IMR-90 (cell line): ENCODE measurements around the gene NUDT3. TPM values are rescaled to one million over a fixed set of nuclear protein-coding genes. Genes with fewer than 3 reads are reported as not detected.

Experiments
- ATAC-seq: fragments of 200-7000 bp; cut with Tn5 transposase; 2 replicates; pipeline ENCODE4 v1.9.1; 2020; ENCODE audit warnings: low read depth, mild to moderate bottlenecking, moderate library complexity
- BruUV-seq: library from RNA; stranded (reverse); fragments of 400-500 nt; replicated peaks from 2 replicates; lab custom pipeline; 2021; lab: Mats Ljungman, UMichigan
- CTCF ChIA-PET: fragments of 300-600 bp; formaldehyde crosslinking; extraction: SDS; loops from one replicate; lab custom pipeline; 2021; ENCODE audit warnings: antibody characterized with exemption; lab: Yijun Ruan, JAX
- POLR2A ChIA-PET: fragments of 300-600 bp; sonication (Branson Sonifier 250); formaldehyde crosslinking; loops from one replicate; lab custom pipeline; 2022; ENCODE audit warnings: antibody characterized with exemption; ENCODE audit not compliant: unreplicated experiment; lab: Charles Lee
- DNase-seq: peaks from one replicate; pipeline ENCODE4 v3.0.0; 2013
- H2AFZ ChIP-seq: replicated peaks from 2 replicates; pipeline ENCODE3; 2013; ENCODE audit warnings: low read length, mild to moderate bottlenecking; ENCODE audit not compliant: poor library complexity
- H2AK5ac ChIP-seq: 2 replicates; pipeline ENCODE4 v1.6.1; 2013; ENCODE audit warnings: low read depth, low read length, inconsistent platforms
- H2AK9ac ChIP-seq: replicated peaks from 2 replicates; pipeline ENCODE3; 2013; ENCODE audit warnings: mild to moderate bottlenecking, low read depth, low read length, moderate library complexity; ENCODE audit not compliant: poor library complexity
- H2BK120ac ChIP-seq: 2 replicates; pipeline ENCODE4 v1.6.1; 2013; ENCODE audit warnings: low read depth, low read length, inconsistent platforms
- H2BK15ac ChIP-seq: 3 replicates; pipeline ENCODE4 v1.6.1; 2013; ENCODE audit warnings: low read depth, low read length, inconsistent platforms
- H2BK20ac ChIP-seq: 2 replicates; pipeline ENCODE4 v1.6.1; 2013; ENCODE audit warnings: low read depth, mild to moderate bottlenecking, inconsistent platforms, low read length, moderate library complexity
- H2BK5ac ChIP-seq: 2 replicates; pipeline ENCODE4 v1.6.1; 2013; ENCODE audit warnings: mild to moderate bottlenecking, low read depth, low read length, inconsistent platforms; ENCODE audit not compliant: poor library complexity, severe bottlenecking
- H3K14ac ChIP-seq: replicated peaks from 2 replicates; pipeline ENCODE4 v1.6.1; 2013; ENCODE audit warnings: low read depth, low read length, inconsistent platforms
- H3K18ac ChIP-seq: 2 replicates; pipeline ENCODE4 v1.6.1; 2013; ENCODE audit warnings: low read depth, low read length, control low read depth
- H3K23ac ChIP-seq: 2 replicates; pipeline ENCODE4 v1.6.1; 2013; ENCODE audit warnings: low read depth, low read length, inconsistent platforms
- H3K27ac ChIP-seq: 2 replicates; pipeline ENCODE4 v1.5.1; 2013; ENCODE audit warnings: mild to moderate bottlenecking, control low read depth, low read length; ENCODE audit not compliant: insufficient read depth
- H3K27me3 ChIP-seq: 2 replicates; pipeline ENCODE4 v1.6.1; 2013; ENCODE audit warnings: low read length; ENCODE audit not compliant: control insufficient read depth, insufficient read depth
- H3K36me3 ChIP-seq: 2 replicates; pipeline ENCODE4 v1.6.1; 2013; ENCODE audit warnings: low read length, mixed read lengths; ENCODE audit not compliant: control insufficient read depth, insufficient read depth
- H3K4ac ChIP-seq: 2 replicates; pipeline ENCODE4 v1.6.1; 2013; ENCODE audit warnings: low read depth, low read length, inconsistent platforms
- H3K4me1 ChIP-seq: 2 replicates; pipeline ENCODE4 v1.6.1; 2013; ENCODE audit warnings: low read length, mixed read lengths; ENCODE audit not compliant: control insufficient read depth, insufficient read depth
- H3K4me2 ChIP-seq: 2 replicates; pipeline ENCODE4 v1.6.1; 2013; ENCODE audit warnings: low read depth, mild to moderate bottlenecking, control low read depth, low read length, moderate library complexity
- H3K4me3 ChIP-seq: 2 replicates; pipeline ENCODE4 v1.5.1; 2013; ENCODE audit warnings: low read depth, mild to moderate bottlenecking, control low read depth, low read length, moderate library complexity; ENCODE audit not compliant: insufficient read depth
- H3K56ac ChIP-seq: 2 replicates; pipeline ENCODE4 v1.6.1; 2013; ENCODE audit warnings: low read length, inconsistent platforms; ENCODE audit not compliant: insufficient read depth; ENCODE audit errors: extremely low read depth
- H3K79me1 ChIP-seq, 2 experiments: 2 replicates each; pipeline ENCODE4 v1.6.1; 2013; ENCODE audit warnings: low read length in 2 of 2, inconsistent platforms in 1 of 2, low read depth in 1 of 2
- H3K9ac ChIP-seq: 2 replicates; pipeline ENCODE4 v1.6.1; 2013; ENCODE audit warnings: low read depth, low read length, control low read depth
- H3K9me1 ChIP-seq: 2 replicates; pipeline ENCODE4 v1.6.1; 2013; ENCODE audit warnings: low read length, inconsistent platforms; ENCODE audit not compliant: insufficient read depth
- H3K9me3 ChIP-seq: 2 replicates; pipeline ENCODE4 v1.6.1; 2013; ENCODE audit warnings: low read length; ENCODE audit not compliant: control insufficient read depth, insufficient read depth
- H4K20me1 ChIP-seq: 2 replicates; pipeline ENCODE4 v1.6.1; 2013; ENCODE audit warnings: low read length, inconsistent platforms; ENCODE audit not compliant: insufficient read depth
- H4K5ac ChIP-seq: 2 replicates; pipeline ENCODE4 v1.6.1; 2013; ENCODE audit warnings: mild to moderate bottlenecking, low read depth, low read length, control low read depth
- H4K8ac ChIP-seq, 2 experiments: 2 replicates each; pipeline ENCODE4 v1.6.1; 2013; ENCODE audit warnings: low read depth in 2 of 2, low read length in 2 of 2, control low read depth in 1 of 2, inconsistent platforms in 1 of 2
- H4K91ac ChIP-seq: 2 replicates; pipeline ENCODE4 v1.6.1; 2013; ENCODE audit warnings: low read depth, low read length, inconsistent platforms; ENCODE audit not compliant: insufficient read depth
- BHLHE40 ChIP-seq: fragments of 150-350 bp; IDR thresholded peaks from 2 replicates; pipeline ENCODE4 v1.6.1; 2016; ENCODE audit warnings: mild to moderate bottlenecking, low read depth, low read length
- CEBPB ChIP-seq: IDR thresholded peaks from 2 replicates; pipeline ENCODE4 v1.6.1; 2012; ENCODE audit warnings: low read depth, low read length, improper control_type of control experiment
- CHD1 ChIP-seq: IDR thresholded peaks from 2 replicates; pipeline ENCODE4 v1.6.1; 2012; ENCODE audit warnings: low read depth, low read length, improper control_type of control experiment
- MAZ ChIP-seq: IDR thresholded peaks from 2 replicates; pipeline ENCODE4 v1.6.1; 2012; ENCODE audit warnings: low read depth, mild to moderate bottlenecking, low read length, improper control_type of control experiment, moderate library complexity, borderline replicate concordance
- MXI1 ChIP-seq: IDR thresholded peaks from 2 replicates; pipeline ENCODE4 v1.6.1; 2012; ENCODE audit warnings: low read depth, mild to moderate bottlenecking, low read length, moderate library complexity, borderline replicate concordance
- RFX5 ChIP-seq: IDR thresholded peaks from 2 replicates; pipeline ENCODE4 v1.8.0; 2012; ENCODE audit warnings: low read depth, mild to moderate bottlenecking, low read length, moderate library complexity
- WGBS, 2 experiments: methylation state at CpG; one replicate each; pipeline versions ENCODE4 v1.1.5 to v1.1.7; 2013; ENCODE audit warnings: missing lambda C conversion rate in 2 of 2; ENCODE audit not compliant: insufficient read length in 1 of 2; ENCODE audit errors: extremely low coverage in 2 of 2; 5-methylcytosine and 5-hydroxymethylcytosine counted together
- dilution Hi-C: fragments of 300-500 bp; cut with HindIII; formaldehyde crosslinking; loops from one replicate; pipeline ENCODE4 v1.14.3; 2018; ENCODE audit warnings: low sequenced_read_pairs; ENCODE audit not compliant: unreplicated experiment
- in situ Hi-C: fragments of 300-500 bp; cut with MboI; formaldehyde crosslinking; loops from 3 replicates; pipeline ENCODE4 v1.14.3; 2019; ENCODE audit warnings: low sequenced_read_pairs, inconsistent platforms, mixed read lengths
- intact Hi-C: fragments of 100-400 bp; cut with micrococcal nuclease; formaldehyde crosslinking; loops from 2 replicates; pipeline ENCODE4 v1.10.0; 2022
- polyA plus RNA-seq, 3 experiments: library from polyadenylated mRNA; depleted of rRNA; stranded (reverse); fragments of >200 nt; gene quantifications; 2 replicates each; pipeline ENCODE4 v1.2.3, GENCODE V29; 2012; ENCODE audit warnings: low replicate concordance in 1 of 3
- total RNA-seq: library from RNA; depleted of rRNA; stranded (reverse); fragments of >200 nt; gene quantifications from 2 replicates; pipeline ENCODE4 v1.2.3, GENCODE V29; 2012
- TF ChIP-seq, protein P1 (sequence below): conservative IDR thresholded peaks from 2 replicates; pipeline ENCODE4 v1.5.1; 2012; ENCODE audit warnings: mild to moderate bottlenecking, low read depth, low read length, improper control_type of control experiment

The NUDT3 gene
- total and polyA plus RNA-seq, 2 of the 4 experiments (the other 2 are of a cell fraction), result 10.1 to 17.2 TPM

DNA sequence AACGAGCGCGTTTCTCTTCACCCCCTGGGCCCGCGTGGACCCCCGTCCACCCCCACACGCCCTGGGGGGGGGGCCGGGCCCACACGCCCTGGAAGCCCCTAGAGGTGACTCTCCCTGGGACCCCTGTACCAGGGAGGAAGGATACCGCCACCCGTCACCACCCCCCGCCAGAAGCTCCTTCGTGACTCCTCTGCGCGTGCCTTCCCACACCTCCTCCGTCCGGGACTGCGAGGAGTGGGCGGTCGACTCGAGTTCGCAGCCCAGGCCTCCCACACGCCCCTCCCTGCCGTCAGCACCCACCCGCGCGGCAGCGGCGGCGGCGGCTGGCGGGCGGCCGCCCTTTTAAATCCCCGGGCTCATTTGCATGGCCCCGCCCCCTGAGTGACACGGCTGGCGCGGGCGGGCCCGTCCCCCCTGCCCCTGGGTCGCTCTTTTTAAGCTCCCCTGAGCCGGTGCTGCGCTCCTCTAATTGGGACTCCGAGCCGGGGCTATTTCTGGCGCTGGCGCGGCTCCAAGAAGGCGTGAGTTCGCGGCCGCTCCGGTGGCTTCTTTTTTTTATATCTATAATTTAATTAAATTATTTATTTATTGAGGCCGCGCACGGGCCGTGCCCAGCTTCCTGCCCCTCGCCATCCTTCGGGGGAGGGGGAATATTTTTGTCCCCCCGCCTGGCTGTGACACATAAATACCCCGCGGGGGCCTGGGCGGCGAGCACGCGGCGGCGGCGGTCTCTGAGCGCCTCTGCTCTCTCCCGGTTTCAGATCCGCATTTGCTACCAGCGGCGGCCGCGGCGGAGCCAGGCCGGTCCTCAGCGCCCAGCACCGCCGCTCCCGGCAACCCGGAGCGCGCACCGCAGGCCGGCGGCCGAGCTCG lies 155.8 kb downstream of the NUDT3 start, which contains the start of gene HMGA1 (continued):
- TF ChIP-seq MXI1 (no peak), CHD1 (no peak), BHLHE40 (peak; percentile 71)

DNA sequence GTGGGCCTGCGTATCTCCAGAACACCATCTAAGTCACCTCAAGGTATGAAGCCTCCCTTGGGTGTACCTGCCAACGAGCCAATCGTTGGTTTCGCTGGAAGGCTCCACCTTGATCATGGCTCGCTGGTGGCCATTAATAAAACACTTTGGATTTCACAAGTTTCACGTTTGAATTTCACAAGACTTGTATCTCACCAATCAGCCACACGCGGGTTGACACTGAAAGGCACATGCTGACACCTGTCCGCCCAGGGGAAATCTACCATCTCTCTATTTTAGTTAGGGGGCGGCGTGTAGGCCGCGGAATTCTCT lies 156.4 kb downstream of the NUDT3 start:
- peak overlapping the region; percentile 31 for H4K5ac ChIP-seq
- H3K27me3 ChIP-seq, result no peaks in the 10 kb centered on the region
- no peaks in the 10 kb centered on the region for H3K9me3 ChIP-seq
- H3K9me1 ChIP-seq, result peaks cover 9% of the 10 kb centered on the region; the same call in 1 of the 2 replicates
- H4K91ac ChIP-seq, result peak overlapping the region; percentile 27
- H2BK20ac ChIP-seq, result peak overlapping the region; percentile 59; the same call in 1 of the 2 replicates
- H2AFZ ChIP-seq, result peak overlapping the region; percentile 64
- WGBS, 2 experiments, result 35% methylated on average over 5 of the region's 13 CpGs; no CpG with 5 or more reads in 1 of the 2 experiments
- H3K23ac ChIP-seq, result peak overlapping the region; percentile 88
- POLR2A ChIA-PET, result interaction anchor here (1.0 kb wide), 1 partner anchor 12 kb away, joined by 4 read pairs; no protein-coding TSS in a partner anchor
- in situ Hi-C loops, result no loop called here
- BruUV-seq, result no TSS peak
- peak overlapping the region; percentile 86 for H3K14ac ChIP-seq
- H3K4ac ChIP-seq, result peak overlapping the region; percentile 77
- peak overlapping the region; percentile 34; the same call in 1 of the 2 replicates for H3K9ac ChIP-seq
- H3K36me3 ChIP-seq, result peaks cover 3% of the 10 kb centered on the region; the same call in 1 of the 2 replicates
- peak; percentile 27 for DNase-seq
- peak overlapping the region; percentile 52 to 94 for H4K8ac ChIP-seq
- peaks cover 20% of the 10 kb centered on the region for H4K20me1 ChIP-seq
- peak overlapping the region; percentile 42 for H3K18ac ChIP-seq
- peak; percentile 61 for TF ChIP-seq CEBPB
- no peak for TF ChIP-seq BHLHE40
- no peak for TF ChIP-seq RFX5
- TF ChIP-seq CHD1, result no peak
- no peak for TF ChIP-seq MAZ
- TF ChIP-seq, protein P1, sequence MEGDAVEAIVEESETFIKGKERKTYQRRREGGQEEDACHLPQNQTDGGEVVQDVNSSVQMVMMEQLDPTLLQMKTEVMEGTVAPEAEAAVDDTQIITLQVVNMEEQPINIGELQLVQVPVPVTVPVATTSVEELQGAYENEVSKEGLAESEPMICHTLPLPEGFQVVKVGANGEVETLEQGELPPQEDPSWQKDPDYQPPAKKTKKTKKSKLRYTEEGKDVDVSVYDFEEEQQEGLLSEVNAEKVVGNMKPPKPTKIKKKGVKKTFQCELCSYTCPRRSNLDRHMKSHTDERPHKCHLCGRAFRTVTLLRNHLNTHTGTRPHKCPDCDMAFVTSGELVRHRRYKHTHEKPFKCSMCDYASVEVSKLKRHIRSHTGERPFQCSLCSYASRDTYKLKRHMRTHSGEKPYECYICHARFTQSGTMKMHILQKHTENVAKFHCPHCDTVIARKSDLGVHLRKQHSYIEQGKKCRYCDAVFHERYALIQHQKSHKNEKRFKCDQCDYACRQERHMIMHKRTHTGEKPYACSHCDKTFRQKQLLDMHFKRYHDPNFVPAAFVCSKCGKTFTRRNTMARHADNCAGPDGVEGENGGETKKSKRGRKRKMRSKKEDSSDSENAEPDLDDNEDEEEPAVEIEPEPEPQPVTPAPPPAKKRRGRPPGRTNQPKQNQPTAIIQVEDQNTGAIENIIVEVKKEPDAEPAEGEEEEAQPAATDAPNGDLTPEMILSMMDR, result no peak
- CTCF ChIA-PET, result interaction anchor here (1.0 kb wide), 2 partner anchors 12 to 40 kb away, joined by 3 to 4 read pairs; no protein-coding TSS in a partner anchor
- peaks cover 0 to 23% of the 10 kb centered on the region in 2 experiments; a peak in 2 of 4 replicates for H3K79me1 ChIP-seq
- H2AK9ac ChIP-seq, result peak overlapping the region; percentile 83
- peak overlapping the region; percentile 46 for H3K56ac ChIP-seq
- H3K4me3 ChIP-seq, result peak overlapping the region; percentile 5; the same call in 1 of the 2 replicates
- peak overlapping the region; percentile 69 for H2BK5ac ChIP-seq
- intact Hi-C loops, result loop anchor here (2.0 to 5.0 kb wide), 2 partner anchors 23 to 39 kb away; no protein-coding TSS in a partner anchor
- no peak for ATAC-seq
- H3K4me2 ChIP-seq, result peak overlapping the region; percentile 96
- dilution Hi-C loops, result no loop called here
- H2BK120ac ChIP-seq, result peak overlapping the region; percentile 66; the same call in 1 of the 2 replicates
- peak overlapping the region; percentile 93 for H2AK5ac ChIP-seq
- peak overlapping the region; percentile 38; the same call in 2 of the 3 replicates for H2BK15ac ChIP-seq
- peak overlapping the region; percentile 56 for H3K27ac ChIP-seq
- peaks cover 16% of the 10 kb centered on the region for H3K4me1 ChIP-seq
